ENCODE data around the gene ARRDC2.
A peak's percentile ranks its signal among the peaks of the same experiment; 100 is the strongest.
"Not testable (repeated sequence)": the region's sequence is repeated elsewhere in the genome, so short reads cannot be mapped to it uniquely, and the experiment has no call there.

ARRDC2 gene

DNA sequence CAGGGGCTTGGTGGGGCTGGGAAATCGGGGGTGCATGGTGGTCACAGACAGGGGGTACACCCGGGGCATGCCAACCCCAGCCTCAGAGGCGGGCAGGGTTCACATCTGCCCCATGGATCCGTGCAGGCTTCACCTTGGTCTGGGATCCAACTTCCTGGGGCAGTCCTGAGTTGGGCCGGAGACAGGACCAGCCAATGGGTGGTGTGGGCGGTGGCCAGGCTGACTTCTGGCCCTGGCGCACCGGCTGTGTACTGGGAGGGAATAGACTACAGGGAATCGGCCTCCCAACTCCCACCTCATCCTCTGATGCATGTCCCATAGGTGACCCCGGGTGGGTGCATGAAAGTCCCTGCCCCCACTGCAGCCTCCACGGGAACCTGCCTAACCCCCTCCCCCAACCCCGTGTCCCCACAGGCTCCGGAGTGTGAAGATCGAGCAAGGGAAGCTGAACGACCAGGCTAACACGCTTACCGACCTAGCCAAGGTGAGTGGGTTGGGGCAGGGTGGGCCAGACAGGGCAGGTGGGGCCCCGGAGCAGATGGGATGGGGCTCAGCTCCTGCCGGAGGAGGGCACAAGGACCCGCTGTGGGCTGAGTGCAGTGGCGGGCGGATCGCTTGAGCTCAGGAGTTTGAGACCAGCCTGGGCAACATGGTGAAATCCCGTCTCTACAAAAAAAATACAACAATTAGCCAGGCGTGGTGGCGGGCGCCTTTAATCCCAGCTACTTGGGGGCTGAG, 14.7 kb upstream of the ARRDC2 start:
- no peak for DNase-seq

- peak; percentile 93 to 94 for DNase-seq
Measured at GRCh38 chr19:17996826-17997316, 11.1 kb upstream of the ARRDC2 start.

DNA sequence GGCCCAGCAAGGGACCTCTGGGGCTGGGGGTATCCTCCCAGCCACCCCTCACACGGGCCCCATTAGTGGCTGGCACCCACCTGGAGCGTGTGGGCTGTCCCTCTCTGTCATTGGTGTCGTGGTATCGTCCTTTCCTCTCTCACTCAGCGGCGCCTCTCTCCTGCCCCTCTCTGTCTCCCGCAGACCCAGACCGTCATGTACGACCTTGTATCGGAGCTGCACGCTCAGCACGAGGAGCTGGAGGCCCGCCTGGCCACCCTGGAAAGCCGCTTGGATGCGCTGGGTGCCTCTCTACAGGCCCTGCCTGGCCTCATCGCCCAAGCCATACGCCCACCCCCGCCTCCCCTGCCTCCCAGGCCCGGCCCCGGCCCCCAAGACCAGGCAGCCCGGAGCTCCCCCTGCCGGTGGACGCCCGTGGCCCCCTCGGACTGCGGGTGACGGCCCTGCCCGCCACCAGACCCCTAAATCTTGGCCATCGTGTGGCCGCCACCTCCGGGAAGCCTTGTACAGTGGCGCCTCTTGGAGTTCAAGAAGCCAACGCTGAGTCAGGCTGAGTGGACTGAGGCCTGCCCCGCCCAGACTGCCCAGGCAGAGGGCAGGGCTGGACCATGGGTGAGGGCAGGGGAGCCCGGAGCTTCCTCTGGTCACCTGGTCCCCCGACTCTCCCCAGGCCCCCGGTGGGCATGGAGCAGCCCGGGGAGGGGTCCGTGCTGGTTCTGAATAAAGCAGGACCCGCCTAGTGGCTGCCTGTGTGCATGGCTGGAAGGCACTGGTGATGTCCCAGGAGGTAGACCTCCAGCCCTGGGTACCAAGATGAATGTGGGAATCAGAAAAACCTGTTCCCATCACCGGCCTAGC, 9.8 kb upstream of the ARRDC2 start:
- DNase-seq = no peak

DNA sequence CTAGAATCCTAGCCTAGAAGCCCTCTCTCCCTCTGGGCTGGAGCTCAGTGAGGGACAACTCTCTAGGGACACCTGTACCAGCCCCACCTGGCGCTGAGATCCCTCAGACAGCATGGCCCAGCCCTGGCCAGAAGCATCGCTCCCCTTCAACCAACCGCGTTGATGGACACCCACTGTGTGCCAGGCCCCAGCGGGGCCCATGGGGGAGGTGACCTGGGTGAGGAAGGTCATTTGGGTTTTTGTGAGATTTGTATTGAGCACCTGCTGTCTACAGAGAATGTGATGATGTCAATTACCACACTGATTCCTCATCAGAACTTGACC, 9.2 kb upstream of the ARRDC2 start:
- DNase-seq = no peak

- DNase-seq = no peak
Measured at GRCh38 chr19:17999684-18000479, 8.1 kb upstream of the ARRDC2 start.

DNA sequence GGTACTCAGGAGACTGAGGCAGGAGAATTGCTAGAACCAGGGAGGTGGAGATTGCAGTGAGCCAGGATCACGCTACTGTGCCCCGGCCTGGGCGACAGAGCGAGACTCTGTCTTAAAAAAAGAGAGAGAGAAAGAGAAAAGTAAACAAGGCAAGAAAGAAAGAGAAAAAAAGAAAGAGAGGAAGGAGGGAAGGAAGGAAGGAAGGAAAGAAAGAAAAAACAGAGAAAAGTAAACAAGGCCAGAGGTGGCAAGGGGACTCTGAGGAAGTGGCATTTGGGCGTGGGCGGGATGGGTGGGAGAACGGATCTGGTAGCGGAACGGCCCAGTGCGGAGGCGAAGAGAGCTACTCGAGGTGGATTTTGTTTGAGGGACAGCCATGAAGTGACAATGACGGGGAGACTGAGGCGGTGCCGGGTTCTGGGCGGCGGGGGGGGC, 7.5 kb upstream of the ARRDC2 start:
- DNase-seq = no peak

- DNase-seq = peak; percentile 76 to 82
Measured at GRCh38 chr19:18000915-18001776, 6.8 kb upstream of the ARRDC2 start.

DNA sequence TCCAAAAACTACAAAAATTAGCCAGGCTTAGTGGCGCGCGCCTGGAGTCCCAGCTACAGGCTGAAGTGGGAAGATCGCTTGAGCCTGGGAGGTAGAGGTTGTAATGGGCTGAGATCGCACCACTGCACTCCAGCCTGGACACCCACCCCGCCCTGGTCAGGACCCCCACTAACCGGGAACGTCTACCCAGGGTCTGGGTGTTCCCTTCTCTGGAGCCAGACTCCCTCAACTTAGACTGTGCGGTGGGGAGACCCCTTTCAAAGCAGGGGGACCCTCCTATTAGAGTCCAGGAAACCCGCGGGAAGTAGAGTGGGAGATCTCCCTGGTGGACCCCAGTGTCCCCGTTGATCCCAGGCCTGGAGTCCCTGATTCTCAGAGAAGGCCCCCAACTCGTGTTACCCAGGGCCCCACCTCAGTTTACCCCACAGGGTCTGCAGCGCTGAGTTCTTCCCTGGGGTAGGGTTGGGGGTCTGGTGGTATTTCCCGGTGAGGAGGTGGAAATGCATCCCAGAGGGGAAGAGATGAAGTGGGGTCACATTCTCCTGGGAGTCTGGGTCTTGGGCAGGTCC, 6.1 kb upstream of the ARRDC2 start:
- DNase-seq = no peak

- DNase-seq = no peak
Measured at GRCh38 chr19:18002347-18002850, 5.6 kb upstream of the ARRDC2 start.

- not testable (repeated sequence) for DNase-seq
Measured at GRCh38 chr19:18005750-18006149, 2.2 kb upstream of the ARRDC2 start.

DNA sequence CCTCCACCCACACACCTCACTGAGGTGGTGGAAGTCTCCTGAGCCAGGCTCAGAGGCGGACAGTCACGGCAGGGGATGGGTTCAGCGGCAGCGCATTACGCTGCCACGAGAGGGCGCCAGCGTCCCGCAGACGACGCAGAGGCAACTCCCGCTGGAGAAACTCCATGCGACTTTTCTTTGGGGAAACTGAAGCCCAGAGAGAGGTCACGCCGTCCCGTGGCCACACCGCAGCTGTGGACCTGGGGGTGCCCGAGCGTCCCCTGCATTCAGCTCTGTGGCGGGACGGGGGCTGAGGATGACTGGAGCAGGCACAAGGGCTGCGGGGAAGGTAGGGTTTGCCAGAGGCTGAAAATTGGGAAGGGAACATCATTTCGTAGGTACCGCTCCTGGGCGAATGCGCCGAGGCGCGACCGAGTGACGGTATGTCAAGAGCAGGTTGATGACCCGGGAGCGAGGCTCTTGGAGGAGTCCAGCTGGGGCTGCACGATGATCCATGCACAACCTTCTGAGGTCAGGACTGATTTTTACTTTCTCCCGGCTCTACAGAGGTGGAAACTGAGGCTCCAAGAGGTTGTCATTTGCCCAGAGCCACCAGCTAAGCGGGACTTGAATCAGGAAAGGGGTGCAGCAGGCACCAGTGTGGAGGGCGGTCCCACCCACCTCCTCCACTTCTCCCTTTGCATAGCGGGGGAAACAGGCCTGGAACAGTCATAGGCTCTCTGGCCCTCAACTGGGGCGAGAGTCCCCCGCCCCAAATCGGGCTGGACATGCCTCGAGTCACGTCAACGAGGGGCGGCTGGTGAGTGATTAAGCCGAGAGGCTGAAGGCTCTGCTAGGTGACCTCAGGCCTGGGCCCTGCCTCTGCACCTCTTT, 690 bp upstream of the ARRDC2 start:
- peak; percentile 77 to 85 for DNase-seq

GRCh38 chr19:18008814-18009213, 844 bp downstream of the ARRDC2 start:
- DNase-seq = no peak

- DNase-seq = no peak
Measured at GRCh38 chr19:18009412-18010066, 1.6 kb downstream of the ARRDC2 start.

- DNase-seq = no peak
Measured at GRCh38 chr19:18010149-18010548, 2.2 kb downstream of the ARRDC2 start.

GRCh38 chr19:18013210-18014111, 5.5 kb downstream of the ARRDC2 start:
- no peak for DNase-seq

GRCh38 chr19:18014197-18014596, 6.2 kb downstream of the ARRDC2 start:
- no peak for DNase-seq

- DNase-seq = no peak
Measured at GRCh38 chr19:18016209-18016910, 8.4 kb downstream of the ARRDC2 start.
